ENCODE measurements around the gene KDM2A.
"Not testable (repeated sequence)": the region's sequence is repeated elsewhere in the genome, so short reads cannot be mapped to it uniquely, and the experiment has no call there.

Gene KDM2A

GRCh38 chr11:67117176-67117575 is 1.9 kb upstream of the KDM2A start:
- DNase-seq (ENCODE audit: low read depth): no peak
- H3K4me3 ChIP-seq (ENCODE audit: low read depth, low read length): peak overlapping the region; percentile 82; the same call in 1 of the 2 replicates
- no peak for TF ChIP-seq CTCF (IDR thresholded peaks at IDR 0.05; ENCODE audit: insufficient read depth, low read depth, low read length, missing control alignments)

- TF ChIP-seq CTCF (IDR thresholded peaks at IDR 0.05; ENCODE audit: insufficient read depth, low read depth, low read length, missing control alignments): no peak
- peak overlapping the region; percentile 82 for H3K4me3 ChIP-seq (ENCODE audit: low read depth, low read length)
- peak; percentile 61 for DNase-seq (ENCODE audit: low read depth)
Measured at GRCh38 chr11:67117672-67118180, 1.3 kb upstream of the KDM2A start.

- peak; percentile 70 for DNase-seq (ENCODE audit: low read depth)
- peak overlapping the region; percentile 82 for H3K4me3 ChIP-seq (ENCODE audit: low read depth, low read length)
- no peak for TF ChIP-seq CTCF (IDR thresholded peaks at IDR 0.05; ENCODE audit: insufficient read depth, low read depth, low read length, missing control alignments)
Measured at GRCh38 chr11:67118181-67118766, 789 bp upstream of the KDM2A start.

- peak; percentile 9 for TF ChIP-seq CTCF (IDR thresholded peaks at IDR 0.05; ENCODE audit: insufficient read depth, low read depth, low read length, missing control alignments)
- peak; percentile 42 for DNase-seq (ENCODE audit: low read depth)
- H3K4me3 ChIP-seq (ENCODE audit: low read depth, low read length): peak overlapping the region; percentile 94
Measured at GRCh38 chr11:67119585-67120391, 725 bp downstream of the KDM2A start.

- no peak for TF ChIP-seq CTCF (IDR thresholded peaks at IDR 0.05; ENCODE audit: insufficient read depth, low read depth, low read length, missing control alignments)
- DNase-seq (ENCODE audit: low read depth): no peak
- peak overlapping the region; percentile 94 for H3K4me3 ChIP-seq (ENCODE audit: low read depth, low read length)
Measured at GRCh38 chr11:67120456-67120855, 1.4 kb downstream of the KDM2A start.

GRCh38 chr11:67120881-67121710 is 2.0 kb downstream of the KDM2A start:
- peak overlapping the region; percentile 94 for H3K4me3 ChIP-seq (ENCODE audit: low read depth, low read length)
- no peak for TF ChIP-seq CTCF (IDR thresholded peaks at IDR 0.05; ENCODE audit: insufficient read depth, low read depth, low read length, missing control alignments)
- DNase-seq (ENCODE audit: low read depth): peak; percentile 87

GRCh38 chr11:67123801-67124200 is 4.7 kb downstream of the KDM2A start:
- not testable (repeated sequence) for H3K4me3 ChIP-seq (ENCODE audit: low read depth, low read length); DNase-seq (ENCODE audit: low read depth)

GRCh38 chr11:67126243-67126642 is 7.2 kb downstream of the KDM2A start:
- not testable (repeated sequence) for DNase-seq (ENCODE audit: low read depth); H3K4me3 ChIP-seq (ENCODE audit: low read depth, low read length)
